Measurements from ENCODE around the gene CHST15.

The CHST15 gene

DNA sequence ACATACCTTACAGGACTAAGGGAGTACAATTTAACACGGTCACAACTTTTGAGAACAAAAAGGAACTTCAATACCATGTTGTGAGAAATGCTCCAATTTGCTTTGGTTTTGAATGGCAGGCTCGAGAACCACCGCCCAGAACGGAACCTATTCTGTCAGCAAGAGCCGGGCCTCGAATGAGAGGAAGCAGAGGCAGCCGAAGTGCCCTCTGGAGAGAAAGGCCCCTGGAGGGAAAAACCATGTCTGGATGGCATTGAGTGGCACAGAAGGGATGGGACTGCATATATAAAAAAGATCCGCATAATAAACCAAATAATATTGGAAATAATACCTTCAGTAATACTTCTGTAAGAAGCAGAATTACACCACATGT, 85.6 kb downstream of the CHST15 start:
- Mint-ChIP-seq H3K4me1 (no peaks in the 10 kb centered on the region), H3K27ac (no peak overlapping the region), H3K36me3 (no peaks in the 10 kb centered on the region), H3K4me3 (no peak overlapping the region), H3K9me3 (no peaks in the 10 kb centered on the region)
- ATAC-seq (no peak), DNase-seq (ENCODE audit: low spot score in 2 of 2) (no peak)

DNA sequence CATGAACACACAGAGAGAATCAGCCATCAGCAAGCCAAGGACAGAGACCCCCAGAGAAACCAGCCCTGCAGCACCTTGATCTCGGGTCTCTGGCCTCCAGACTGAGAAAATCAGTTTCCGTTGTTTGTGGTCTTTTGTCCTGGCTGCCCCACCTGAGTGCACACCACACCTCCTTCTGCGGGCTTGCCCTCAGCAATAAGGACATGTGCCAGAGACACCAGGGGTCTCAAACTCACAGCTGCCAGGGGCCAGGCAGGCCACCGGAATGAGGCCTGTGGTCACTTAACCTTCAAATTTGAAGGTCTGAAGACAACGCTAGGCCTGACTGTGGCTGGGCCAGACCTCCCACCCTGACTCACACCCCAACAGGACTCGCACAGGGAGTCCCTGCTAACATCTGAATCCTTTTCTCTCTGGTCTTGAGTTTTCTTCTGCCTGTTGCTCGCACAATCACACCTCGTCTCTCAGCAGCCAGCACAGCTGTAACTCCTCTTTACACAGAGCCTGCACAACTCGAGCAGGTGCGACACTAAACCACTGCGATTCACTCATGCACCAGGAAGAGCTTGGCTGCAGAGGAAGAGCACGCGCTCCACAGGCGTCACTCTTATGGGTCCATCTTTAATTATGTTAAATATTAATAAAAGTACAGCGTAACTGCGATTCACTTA, 86.2 kb downstream of the CHST15 start:
- ATAC-seq (no peak), DNase-seq (ENCODE audit: low spot score in 2 of 2) (no peak)
- Mint-ChIP-seq H3K9me3 (no peaks in the 10 kb centered on the region), H3K4me3 (no peak overlapping the region), H3K27ac (no peak overlapping the region), H3K4me1 (no peaks in the 10 kb centered on the region), H3K36me3 (no peaks in the 10 kb centered on the region)

DNA sequence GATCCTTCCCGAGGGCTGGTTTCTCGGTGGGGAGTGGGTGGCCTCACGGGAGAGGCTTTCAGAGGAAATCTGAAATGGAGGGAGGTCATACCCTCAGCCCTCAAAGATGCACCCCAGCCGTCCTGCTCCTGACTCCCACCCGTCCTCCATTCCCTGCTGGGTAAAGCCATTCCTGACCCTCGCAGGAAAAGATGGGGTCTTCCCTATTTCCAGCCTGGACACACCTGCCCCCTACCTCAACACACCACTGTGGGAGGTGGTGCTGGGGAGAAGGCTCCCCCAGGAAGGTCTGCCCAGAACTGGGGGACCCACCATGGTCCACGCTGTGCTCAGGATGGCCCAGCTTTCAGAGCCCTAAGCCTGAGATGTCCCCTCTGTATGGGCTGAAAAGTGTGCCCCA, 86.9 kb downstream of the CHST15 start:
- no peaks in the 10 kb centered on the region for H3K9me3 Mint-ChIP-seq
- ATAC-seq, result no peak
- H3K4me1 Mint-ChIP-seq, result no peaks in the 10 kb centered on the region
- no peaks in the 10 kb centered on the region for H3K36me3 Mint-ChIP-seq
- DNase-seq (ENCODE audit: low spot score in 2 of 2), result no peak
- no peak overlapping the region for H3K4me3 Mint-ChIP-seq
- H3K27ac Mint-ChIP-seq, result no peak overlapping the region

DNA sequence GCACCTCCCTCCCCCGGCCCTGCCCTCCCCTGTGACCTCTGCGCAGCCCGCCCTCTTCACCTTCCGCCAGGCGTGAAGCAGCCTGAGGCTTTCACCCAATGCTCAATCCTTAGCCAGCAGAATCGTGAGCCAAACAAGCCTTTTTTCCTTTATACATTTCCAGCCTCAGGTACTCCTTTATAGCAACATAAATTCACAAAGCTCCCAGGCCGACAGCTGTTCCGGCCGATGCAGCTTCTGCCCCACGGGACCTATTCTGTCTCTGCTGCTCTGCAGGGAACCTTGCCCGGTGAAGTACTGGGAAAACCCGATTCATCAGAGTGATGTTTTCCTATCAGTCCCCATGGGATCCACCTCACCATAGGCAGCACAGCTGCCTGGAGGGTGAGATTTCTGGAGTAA, 87.4 kb downstream of the CHST15 start:
- DNase-seq (ENCODE audit: low spot score in 2 of 2) (no peak), ATAC-seq (no peak)
- no peaks in the 10 kb centered on the region for H3K9me3 Mint-ChIP-seq
- no peak overlapping the region for H3K4me3 Mint-ChIP-seq
- H3K36me3 Mint-ChIP-seq, result no peaks in the 10 kb centered on the region
- no peaks in the 10 kb centered on the region for H3K4me1 Mint-ChIP-seq
- H3K27ac Mint-ChIP-seq, result no peak overlapping the region

DNA sequence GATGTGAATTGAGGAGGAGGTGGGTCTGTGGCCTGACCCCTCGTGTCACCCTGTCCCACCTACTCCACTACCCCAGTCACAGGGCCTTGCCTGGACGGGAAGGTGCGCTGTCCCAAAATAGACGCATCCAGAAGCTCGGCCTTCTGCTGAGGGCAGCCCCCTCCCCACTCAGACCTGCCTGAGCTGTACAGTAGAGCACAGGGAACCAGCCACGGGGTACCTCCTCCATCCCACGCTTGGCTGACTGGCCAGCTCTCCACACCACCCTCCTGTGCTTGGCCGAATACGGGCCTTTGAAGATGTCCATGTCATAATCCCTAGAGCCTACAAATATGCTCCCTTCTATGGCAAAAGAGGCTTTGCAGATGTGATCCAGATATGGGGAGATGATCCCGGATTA, 88.3 kb downstream of the CHST15 start:
- ATAC-seq, result no peak
- H3K9me3 Mint-ChIP-seq, result no peaks in the 10 kb centered on the region
- no peaks in the 10 kb centered on the region for H3K4me1 Mint-ChIP-seq
- H3K36me3 Mint-ChIP-seq, result no peaks in the 10 kb centered on the region
- no peak for DNase-seq (ENCODE audit: low spot score in 2 of 2)
- no peak overlapping the region for H3K4me3 Mint-ChIP-seq
- no peak overlapping the region for H3K27ac Mint-ChIP-seq

DNA sequence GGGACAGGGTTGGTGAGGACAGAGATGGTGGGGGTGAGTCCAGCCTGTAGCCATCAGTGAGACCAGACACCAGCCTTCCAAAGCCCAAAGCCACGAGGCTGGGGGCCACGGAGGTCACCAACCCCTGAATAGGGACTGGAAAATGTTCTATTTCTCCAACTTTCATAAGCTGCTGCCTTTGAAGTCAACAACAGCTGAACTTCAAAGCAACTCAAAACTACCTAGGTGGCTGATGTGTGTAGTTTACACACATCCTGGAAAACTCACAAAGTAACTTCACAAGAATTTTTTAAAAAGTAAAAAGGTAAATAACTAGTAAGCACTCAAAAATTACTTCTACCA, 88.8 kb downstream of the CHST15 start:
- Mint-ChIP-seq H3K4me3 (no peak overlapping the region), H3K27ac (no peak overlapping the region), H3K36me3 (no peaks in the 10 kb centered on the region), H3K4me1 (no peaks in the 10 kb centered on the region), H3K9me3 (no peaks in the 10 kb centered on the region)
- ATAC-seq (no peak), DNase-seq (ENCODE audit: low spot score in 2 of 2) (no peak)

DNA sequence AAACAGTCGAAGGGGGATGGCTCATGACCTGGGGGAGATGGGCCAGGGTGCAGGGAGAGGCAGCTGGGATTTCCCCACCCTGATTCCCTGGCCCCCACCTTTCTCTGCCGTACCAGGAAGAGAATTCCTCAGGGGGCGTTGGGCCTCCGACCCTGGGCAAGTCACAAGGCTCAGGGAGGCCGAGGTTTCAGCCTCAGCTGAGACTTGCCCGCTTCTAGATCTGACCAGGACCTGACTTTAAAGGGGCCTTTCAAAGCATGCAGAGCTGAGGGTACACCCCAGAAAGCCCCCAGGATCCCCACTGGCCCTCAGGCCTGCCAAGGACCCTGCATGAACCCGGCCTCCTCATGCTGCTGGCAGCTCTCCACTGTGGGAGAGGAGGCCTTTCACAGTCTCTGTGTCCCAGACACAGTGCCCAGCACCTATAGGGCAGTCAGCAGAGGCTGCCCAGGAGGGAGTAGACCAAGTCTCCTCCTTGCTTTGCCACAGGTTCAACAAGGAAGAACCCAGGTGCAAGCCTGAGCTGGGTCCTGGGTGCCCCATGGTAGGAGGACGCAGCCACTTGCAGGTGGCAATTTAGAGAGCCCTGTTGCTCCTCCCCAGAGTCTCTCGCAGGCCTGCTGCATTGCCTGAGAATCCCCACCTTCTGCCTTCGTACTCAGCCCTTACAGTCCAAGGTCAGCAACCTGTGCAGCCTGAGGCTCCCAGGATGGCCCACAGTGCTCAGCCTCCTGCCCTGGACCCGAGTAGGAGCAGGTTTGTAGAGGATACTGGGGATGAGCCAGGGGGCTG, 89.3 kb downstream of the CHST15 start:
- Mint-ChIP-seq H3K36me3 (no peaks in the 10 kb centered on the region), H3K9me3 (no peaks in the 10 kb centered on the region), H3K27ac (no peak overlapping the region), H3K4me3 (no peak overlapping the region), H3K4me1 (no peaks in the 10 kb centered on the region)
- ATAC-seq (no peak), DNase-seq (ENCODE audit: low spot score in 2 of 2) (no peak)

DNA sequence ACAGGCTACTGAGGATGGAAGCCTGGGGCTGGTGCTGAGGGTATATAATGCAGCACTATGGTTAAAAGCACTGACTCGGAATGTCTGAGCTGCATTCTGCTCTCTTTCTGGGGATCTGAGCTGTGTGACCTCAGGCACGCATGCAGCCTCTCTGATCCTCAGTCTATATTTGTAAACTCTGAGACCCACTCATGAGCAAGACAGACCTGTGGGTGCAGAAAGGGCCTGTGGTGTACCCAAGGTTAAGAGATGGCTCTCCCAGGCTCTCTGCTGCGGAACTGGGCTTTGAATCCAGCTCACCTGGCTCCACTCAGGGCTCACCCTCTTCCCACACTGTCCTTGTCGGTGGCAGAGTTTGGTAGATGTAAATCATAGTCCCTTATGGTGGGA, 89.9 kb downstream of the CHST15 start:
- Mint-ChIP-seq H3K27ac (no peak overlapping the region), H3K36me3 (no peaks in the 10 kb centered on the region), H3K4me1 (no peaks in the 10 kb centered on the region), H3K4me3 (no peak overlapping the region), H3K9me3 (no peaks in the 10 kb centered on the region)
- ATAC-seq (no peak), DNase-seq (ENCODE audit: low spot score in 2 of 2) (no peak)

DNA sequence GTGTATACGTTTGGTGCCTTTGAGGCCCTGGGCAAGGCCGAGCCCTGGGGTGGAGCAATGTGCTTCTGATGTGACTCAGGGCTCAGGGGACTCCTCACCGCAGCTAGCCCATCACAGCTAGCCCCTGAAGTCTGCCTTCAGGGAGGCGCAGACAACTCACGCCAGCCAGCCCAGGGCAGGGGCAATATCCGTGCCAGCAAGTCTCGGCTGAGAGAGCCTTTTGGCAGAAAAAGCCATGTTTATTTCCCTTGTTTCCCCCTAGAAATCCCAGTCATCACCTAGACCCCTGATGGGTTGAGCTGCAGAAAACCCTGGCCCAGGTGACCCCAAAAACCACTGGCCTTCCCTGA, 90.4 kb downstream of the CHST15 start:
- DNase-seq (ENCODE audit: low spot score in 2 of 2), result no peak
- Mint-ChIP-seq H3K27ac (no peak overlapping the region), H3K4me3 (no peak overlapping the region), H3K9me3 (no peaks in the 10 kb centered on the region), H3K4me1 (no peaks in the 10 kb centered on the region), H3K36me3 (no peaks in the 10 kb centered on the region)
- no peak for ATAC-seq

DNA sequence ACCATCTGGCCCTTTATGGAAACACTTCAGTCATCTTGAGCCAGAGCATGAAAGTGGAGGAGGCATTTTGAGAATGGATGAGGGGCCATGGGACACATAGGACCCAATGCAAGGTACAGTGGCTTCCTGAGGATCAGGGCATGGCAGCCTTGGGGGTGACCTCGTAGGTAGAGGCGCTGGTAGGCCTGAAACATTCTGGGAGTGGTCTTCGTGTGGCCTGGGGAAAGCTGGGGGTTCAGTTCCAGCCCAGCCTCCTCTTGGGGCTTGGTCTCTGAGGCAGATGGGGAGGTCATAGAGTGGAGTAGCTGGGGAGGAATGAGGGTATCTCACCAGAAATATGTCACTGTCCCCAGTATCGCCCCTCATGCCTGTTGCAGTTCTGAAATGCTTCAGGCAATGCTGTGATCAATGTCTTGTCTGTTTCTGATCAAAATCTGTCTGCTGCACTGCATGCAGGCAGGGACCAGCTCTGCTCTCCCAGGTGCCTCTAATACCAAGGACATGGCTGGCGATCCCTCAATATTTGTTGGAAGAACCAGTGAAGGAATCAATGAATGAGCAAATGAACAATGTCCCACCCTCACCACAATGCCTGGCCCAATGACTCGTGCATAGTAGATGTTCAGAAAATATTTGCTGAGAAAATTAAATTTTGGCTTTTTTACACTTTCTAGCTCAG, 90.9 kb downstream of the CHST15 start:
- Mint-ChIP-seq H3K27ac (no peak overlapping the region), H3K4me1 (no peaks in the 10 kb centered on the region), H3K9me3 (no peaks in the 10 kb centered on the region), H3K36me3 (no peaks in the 10 kb centered on the region), H3K4me3 (no peak overlapping the region)
- ATAC-seq, result no peak
- DNase-seq (ENCODE audit: low spot score in 2 of 2), result no peak

DNA sequence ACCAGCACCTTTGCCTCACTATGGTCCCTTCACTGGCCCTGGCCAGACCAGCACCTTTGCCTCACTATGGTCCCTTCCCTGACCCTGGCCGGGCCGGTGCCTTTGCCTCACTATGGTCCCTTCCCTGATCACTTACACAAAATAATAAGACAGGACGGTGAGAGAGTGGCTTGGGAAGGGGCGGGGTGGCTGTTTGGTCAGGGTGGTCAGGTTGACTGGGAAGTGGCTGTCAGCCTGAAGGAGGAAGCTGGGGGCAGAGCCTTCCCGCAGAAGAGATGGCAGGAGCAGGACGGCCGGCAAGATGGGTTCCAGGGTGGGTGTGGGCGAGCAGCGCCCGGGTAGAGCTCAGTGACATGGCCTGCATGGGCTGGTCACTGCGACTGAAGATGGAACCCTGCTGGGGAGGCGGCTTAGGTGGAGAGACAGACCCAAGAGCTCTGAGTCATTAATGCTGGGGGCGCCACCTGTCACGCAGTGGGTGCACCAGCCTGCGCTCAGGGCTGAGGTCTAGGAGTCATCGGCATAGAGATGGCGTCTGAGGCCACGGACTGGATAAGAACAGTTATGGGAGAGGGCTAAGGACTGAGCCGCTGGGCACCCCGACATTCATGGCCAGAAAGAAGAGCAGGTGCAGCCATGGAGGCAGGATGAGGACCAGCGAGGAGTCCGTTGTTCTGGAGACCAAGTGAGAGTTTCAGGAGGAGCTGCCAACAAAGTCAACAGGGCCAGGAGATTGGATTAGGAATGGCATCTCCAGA, 91.8 kb downstream of the CHST15 start:
- Mint-ChIP-seq H3K4me3 (no peak overlapping the region), H3K36me3 (no peaks in the 10 kb centered on the region), H3K4me1 (no peaks in the 10 kb centered on the region), H3K27ac (no peak overlapping the region), H3K9me3 (no peaks in the 10 kb centered on the region)
- DNase-seq (ENCODE audit: low spot score in 2 of 2), result no peak
- no peak for ATAC-seq

DNA sequence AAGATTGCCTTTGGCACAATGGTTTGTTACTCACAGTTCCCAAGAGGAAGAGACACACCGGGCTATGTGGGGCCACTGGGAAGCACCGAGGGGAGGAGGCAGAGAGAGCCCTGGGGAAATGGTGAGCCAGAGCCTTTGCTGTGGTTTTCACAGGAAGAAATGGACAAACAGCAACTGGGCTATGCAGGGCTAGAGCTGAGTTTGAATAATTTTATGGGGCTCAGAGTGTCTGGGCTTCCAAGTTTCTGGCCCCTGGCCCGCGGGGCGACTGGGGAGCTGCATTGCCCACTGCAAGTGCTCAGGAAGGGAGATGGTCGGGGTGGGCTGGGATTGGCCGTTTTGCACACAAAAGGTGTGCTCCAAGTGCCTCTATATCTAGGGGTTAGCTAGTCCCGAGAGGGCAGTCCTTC, 92.6 kb downstream of the CHST15 start:
- H3K36me3 Mint-ChIP-seq, result no peaks in the 10 kb centered on the region
- H3K4me3 Mint-ChIP-seq, result no peak overlapping the region
- no peak for ATAC-seq
- no peak overlapping the region for H3K27ac Mint-ChIP-seq
- DNase-seq (ENCODE audit: low spot score in 2 of 2), result no peak
- no peaks in the 10 kb centered on the region for H3K9me3 Mint-ChIP-seq
- no peaks in the 10 kb centered on the region for H3K4me1 Mint-ChIP-seq

DNA sequence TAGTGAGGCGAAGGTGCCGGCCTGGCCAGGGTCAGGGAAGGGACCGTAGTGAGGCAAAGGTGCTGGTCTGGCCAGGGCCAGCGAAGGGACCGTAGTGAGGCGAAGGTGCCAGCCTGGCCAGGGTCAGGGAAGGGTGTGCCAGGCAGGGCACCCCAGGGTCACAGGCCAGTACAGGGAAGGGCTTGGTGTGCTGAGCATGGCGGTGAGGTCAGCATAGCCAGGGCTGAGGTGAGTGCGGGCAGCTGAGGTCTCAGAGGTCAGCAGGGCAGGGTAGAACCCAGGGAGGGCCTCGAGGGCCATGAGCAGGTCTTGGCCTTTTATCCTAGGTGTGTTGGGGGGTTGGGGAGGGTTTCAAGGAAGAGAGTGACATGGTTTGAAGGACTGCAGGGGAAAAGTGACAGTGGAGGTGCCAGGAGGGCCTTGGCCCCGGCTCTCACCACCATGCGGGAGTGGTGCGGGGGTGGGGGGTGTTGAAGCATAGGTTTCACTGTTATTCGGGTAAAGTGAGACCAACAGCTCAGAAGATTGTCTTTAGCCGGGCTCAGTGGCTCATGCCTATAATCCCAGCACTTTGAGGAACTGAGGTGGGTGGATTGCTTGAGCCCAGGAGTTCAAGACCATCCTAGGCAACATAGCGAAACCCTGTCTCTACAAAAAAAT, 93.3 kb downstream of the CHST15 start:
- H3K4me1 Mint-ChIP-seq, result peaks cover 5% of the 10 kb centered on the region
- no peaks in the 10 kb centered on the region for H3K36me3 Mint-ChIP-seq
- no peak overlapping the region for H3K27ac Mint-ChIP-seq
- no peak overlapping the region for H3K4me3 Mint-ChIP-seq
- no peak for DNase-seq (ENCODE audit: low spot score in 2 of 2)
- ATAC-seq, result no peak
- H3K9me3 Mint-ChIP-seq, result no peaks in the 10 kb centered on the region

DNA sequence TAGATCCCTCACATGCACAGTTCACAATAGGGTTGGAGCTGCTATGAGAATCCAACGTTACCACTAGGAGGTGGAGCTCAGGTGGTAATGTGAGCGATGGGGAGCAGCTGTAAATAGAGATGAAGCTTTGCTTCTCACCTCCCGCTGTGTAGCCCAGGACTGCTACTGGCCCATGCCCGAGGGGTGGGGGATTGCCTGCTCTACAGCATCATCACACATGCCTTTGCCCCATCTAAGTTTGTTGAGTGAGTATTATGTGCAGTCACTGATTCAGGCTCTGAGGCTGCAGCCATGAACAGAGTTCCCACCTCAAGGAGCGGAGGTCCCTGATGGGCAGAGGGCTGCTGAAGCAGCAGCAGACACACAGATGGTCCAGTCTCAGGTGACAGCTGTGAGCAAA, 94.1 kb downstream of the CHST15 start:
- no peaks in the 10 kb centered on the region for H3K9me3 Mint-ChIP-seq
- no peak for DNase-seq (ENCODE audit: low spot score in 2 of 2)
- no peak overlapping the region for H3K4me3 Mint-ChIP-seq
- no peak overlapping the region for H3K27ac Mint-ChIP-seq
- no peaks in the 10 kb centered on the region for H3K36me3 Mint-ChIP-seq
- H3K4me1 Mint-ChIP-seq, result peaks cover 12% of the 10 kb centered on the region
- no peak for ATAC-seq
